HG02840 (cell line): ENCODE results near the gene U2AF1L4.

ENCODE experiments used
- ATAC-seq: cut with Tn5 transposase; IDR thresholded peaks from one replicate; pipeline ENCODE4 v1.9.1; 2021; ENCODE audit warnings: mild to moderate bottlenecking, moderate library complexity, moderate number of reproducible peaks; ENCODE audit not compliant: unreplicated experiment, low FRiP score

U2AF1L4 gene

GRCh38 chr19:35715981-35716800, 29.0 kb downstream of the U2AF1L4 start:
- no peak for ATAC-seq

DNA sequence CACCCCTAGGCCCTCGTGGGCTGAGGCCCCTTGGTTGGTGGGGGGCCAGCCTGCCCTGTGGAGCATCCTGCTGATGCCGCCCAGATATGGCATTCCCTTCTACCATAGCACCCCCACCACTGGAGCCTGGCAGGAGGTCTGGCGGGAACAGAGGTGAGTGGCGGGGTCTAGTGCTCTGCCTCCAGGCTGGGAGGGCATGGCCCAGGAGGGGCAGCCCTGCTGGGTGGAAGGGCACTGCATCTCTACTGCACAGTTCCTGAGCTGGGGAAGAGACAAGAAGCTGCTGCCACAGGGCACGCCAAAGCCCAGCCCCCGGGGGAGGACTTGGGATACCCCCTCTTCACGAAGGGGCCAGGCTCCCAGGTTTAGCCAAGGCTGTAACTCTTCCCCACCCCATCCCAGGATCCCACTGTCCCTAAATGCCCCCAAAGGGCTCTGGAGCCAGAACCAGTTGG, 29.8 kb downstream of the U2AF1L4 start:
- no peak for ATAC-seq

DNA sequence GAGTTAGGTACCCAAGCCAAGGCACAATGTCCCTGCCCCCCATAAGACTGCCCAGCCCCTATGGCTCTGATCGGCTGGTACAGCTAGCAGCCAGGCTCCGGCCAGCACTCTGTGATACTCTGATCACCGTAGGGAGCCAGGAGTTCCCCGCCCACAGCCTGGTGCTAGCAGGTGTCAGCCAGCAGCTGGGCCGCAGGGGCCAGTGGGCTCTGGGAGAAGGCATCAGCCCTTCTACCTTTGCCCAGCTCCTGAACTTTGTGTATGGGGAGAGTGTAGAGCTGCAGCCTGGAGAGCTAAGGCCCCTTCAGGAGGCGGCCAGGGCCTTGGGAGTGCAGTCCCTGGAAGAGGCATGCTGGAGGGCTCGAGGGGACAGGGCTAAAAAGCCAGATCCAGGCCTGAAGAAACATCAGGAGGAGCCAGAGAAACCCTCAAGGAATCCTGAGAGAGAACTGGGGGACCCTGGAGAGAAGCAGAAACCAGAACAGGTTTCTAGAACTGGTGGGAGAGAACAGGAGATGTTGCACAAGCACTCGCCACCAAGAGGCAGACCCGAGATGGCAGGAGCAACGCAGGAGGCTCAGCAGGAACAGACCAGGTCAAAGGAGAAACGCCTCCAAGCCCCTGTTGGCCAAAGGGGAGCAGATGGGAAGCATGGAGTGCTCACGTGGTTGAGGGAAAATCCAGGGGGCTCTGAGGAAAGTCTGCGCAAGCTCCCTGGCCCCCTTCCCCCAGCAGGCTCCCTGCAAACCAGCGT, 30.4 kb downstream of the U2AF1L4 start:
- no peak for ATAC-seq

DNA sequence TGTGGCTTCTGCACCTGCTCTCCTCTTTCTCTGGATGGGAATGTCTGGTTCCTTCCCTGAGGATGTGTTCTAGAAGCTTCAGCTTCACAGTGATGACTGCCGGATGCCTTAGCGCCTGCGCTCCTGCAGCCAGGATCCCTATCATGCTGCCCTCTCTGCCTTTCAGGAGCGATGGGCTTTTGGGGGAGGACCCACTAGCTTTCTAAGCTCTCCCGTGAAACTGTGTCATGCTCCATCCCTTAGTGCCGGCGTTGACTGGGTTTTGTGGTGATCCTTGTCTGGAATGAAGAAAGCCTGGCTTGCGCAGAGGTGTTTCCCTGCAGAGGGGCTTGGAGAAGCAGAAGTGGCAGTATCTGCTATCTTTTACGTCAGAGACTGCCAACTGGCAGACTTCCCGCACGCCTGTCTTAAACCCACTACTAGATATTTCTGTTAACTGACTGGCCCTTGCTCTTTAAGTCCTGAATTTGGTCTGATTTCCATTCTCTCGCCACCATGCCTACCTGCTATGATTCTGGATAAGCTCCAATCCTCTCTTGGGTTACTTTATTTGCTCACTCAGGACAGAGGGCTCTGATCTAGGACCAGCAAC, 31.2 kb downstream of the U2AF1L4 start:
- ATAC-seq: no peak

- ATAC-seq: no peak
Measured at GRCh38 chr19:35713506-35713850, 31.7 kb downstream of the U2AF1L4 start.

DNA sequence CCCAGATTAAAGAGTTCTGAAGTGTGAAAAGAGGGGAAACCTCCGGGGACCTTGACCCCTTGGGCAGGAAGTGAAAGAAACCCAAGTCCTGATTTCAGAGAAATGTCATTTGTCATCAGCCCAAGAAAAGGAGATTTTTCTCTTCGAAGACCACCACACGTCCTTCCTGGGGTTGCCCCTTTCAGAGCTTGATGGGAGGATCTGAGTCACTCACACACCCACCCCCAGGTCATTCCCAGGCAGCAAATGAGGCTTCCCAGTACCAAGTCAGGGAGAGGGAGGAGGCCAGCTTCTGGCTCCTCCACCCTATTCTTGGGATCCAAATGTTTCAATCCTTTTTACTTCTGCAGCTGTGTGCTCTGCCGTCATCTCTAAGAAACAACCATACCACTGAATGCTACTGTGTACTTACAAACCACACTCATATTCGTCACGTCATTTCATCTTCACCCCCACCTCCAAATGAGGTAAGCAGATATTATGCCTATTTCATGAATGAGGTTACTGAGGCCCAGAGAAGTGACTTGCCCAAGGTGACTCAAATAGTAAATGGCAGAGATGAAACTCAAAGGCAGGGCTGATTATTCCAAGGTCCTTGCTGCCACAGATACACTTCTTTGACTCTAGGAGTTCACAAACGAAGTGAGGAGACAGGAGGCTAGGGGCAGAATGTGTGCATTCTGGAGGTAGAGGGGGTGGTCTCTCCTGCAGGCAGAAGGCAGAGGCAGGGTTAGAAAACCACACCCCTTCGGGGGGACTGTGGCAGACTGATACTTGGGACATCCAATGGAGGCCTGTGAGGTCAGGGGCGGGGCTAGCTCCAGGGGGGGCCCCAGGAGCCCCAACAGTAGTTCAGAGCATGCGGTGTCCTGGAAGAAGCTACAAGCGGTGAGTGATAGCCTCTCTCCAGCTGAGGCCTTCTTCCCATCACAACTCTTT, 32.4 kb downstream of the U2AF1L4 start:
- ATAC-seq: no peak

GRCh38 chr19:35710784-35711723, 34.2 kb downstream of the U2AF1L4 start:
- ATAC-seq: peak; percentile 33

DNA sequence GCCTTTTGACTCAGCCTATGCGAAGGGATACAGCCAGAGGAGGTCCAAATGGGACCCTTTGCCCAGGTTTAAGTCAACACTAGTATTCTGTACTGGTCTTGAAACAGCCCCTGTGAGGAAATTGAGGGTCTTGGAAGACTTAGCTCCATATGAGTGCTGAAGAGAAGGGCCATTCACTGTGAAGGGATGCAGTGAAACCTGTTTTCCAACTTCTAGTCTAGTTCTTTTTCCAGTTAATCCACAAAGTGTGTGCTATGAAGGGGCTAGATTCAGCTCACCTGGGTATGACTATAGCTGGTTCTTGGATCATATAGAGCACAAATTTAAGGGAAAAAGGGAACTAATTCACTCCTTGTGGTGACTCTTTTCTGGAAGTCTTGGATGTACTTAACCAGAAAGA, 36.8 kb downstream of the U2AF1L4 start:
- no peak for ATAC-seq

GRCh38 chr19:35704218-35704617, 41.0 kb downstream of the U2AF1L4 start, which contains the start of gene ZBTB32:
ZBTB32 (plus strand) TSS chr19:35704558; CDS start chr19:35714627, 10,069 bp downstream.
- no peak for ATAC-seq

GRCh38 chr19:35703343-35703742, 41.9 kb downstream of the U2AF1L4 start:
- no peak for ATAC-seq

- ATAC-seq: peak; percentile 93
Measured at GRCh38 chr19:35702223-35703012, 42.8 kb downstream of the U2AF1L4 start.

DNA sequence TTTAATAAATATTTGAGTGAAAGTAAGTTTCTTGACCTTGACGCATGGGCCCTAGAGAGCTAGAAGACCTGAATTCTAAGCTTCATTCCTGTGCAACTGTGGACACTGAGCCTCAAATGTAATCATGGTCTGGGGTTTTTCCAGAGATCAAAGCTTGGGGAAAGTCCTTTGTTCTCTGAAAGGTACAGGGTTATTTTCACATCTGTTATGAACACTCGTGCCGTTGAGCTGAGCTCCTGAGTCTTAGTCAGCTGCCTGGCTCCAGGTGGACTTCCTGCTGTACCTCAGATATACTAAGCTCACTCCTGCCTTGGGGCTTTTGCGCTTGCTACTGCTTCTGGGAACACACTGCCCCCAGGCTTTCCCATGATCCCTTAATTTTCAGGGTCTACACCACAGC, 48.4 kb downstream of the U2AF1L4 start:
- no peak for ATAC-seq

DNA sequence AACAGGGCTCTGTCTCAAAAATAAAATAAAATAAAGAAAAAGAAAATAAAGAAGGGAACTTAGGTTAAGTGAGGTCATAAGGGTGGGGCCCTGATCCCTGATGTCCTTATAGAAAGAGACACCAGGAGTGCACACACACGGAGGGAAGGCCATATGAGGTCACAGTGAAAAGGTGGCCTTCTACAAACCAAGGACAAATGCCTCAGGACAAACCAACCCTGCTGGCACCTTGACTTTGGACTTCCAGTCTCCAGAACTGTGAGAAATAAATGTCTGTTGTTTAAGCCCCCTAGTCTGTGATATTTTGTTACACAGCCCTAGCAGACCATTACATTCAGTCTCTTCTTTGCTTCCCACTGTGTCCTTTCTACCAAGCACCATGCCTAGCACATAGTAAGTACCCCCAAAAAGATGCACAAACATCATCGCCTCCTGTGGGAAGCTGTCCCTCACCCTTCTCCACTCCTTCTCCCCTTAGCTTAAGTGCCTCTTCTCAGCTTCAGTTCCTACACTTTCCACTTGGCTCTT, 49.3 kb downstream of the U2AF1L4 start:
- no peak for ATAC-seq

- ATAC-seq: peak; percentile 62
Measured at GRCh38 chr19:35693835-35694599, 51.2 kb downstream of the U2AF1L4 start.

DNA sequence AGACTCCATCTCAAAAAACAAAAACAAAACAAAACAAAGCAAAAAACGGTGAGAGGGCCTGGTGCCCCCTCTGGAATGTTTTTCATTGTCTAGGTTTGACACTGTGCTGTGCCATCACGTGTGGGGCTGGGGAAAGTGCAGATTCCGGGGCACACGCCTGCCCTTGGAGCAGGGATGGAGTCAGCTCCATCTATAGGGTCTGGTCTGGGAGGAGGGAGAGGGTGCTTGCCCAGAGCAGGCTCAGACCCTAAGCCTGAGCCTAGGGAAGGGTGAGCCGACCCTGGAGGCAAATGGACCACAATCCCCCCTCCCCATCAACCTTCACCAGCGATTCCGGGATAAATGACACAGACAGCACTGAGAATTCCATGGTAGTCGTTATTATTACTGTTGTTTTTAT, 51.8 kb downstream of the U2AF1L4 start:
- ATAC-seq: peak; percentile 11
